KMS-11 (cell line): ENCODE results near the gene CAV2.

Experiments used
- H2AFZ ChIP-seq: fragments of 200-600 bp; sonication (generic); 2 replicates; pipeline ENCODE4 v1.6.1; 2016; ENCODE audit warnings: antibody characterized with exemption, mixed run types, low read depth
- H3K27ac ChIP-seq: fragments of 200-600 bp; sonication (generic); 2 replicates; pipeline ENCODE4 v1.6.1; 2016; ENCODE audit warnings: mild to moderate bottlenecking, mixed run types
- H3K27me3 ChIP-seq: fragments of 200-600 bp; sonication (generic); 2 replicates; pipeline ENCODE4 v1.6.1; 2017; ENCODE audit warnings: mild to moderate bottlenecking, low read depth, mixed run types, moderate library complexity; ENCODE audit not compliant: insufficient read depth
- H3K36me3 ChIP-seq: fragments of 200-600 bp; sonication (generic); 2 replicates; pipeline ENCODE4 v1.6.1; 2017; ENCODE audit warnings: mild to moderate bottlenecking, mixed run types; ENCODE audit not compliant: insufficient read depth
- H3K4me1 ChIP-seq: fragments of 200-600 bp; sonication (generic); 2 replicates; pipeline ENCODE4 v1.6.1; 2016; ENCODE audit warnings: mild to moderate bottlenecking, low read depth, mixed run types; ENCODE audit not compliant: poor library complexity, severe bottlenecking
- H3K4me2 ChIP-seq: fragments of 200-600 bp; sonication (generic); 2 replicates; pipeline ENCODE4 v1.7.0; 2016; ENCODE audit warnings: mild to moderate bottlenecking, mixed run types
- H3K4me3 ChIP-seq: fragments of 200-600 bp; sonication (generic); IDR thresholded peaks from 2 replicates; pipeline ENCODE4 v1.6.1; 2017; ENCODE audit warnings: low read depth, low read length, mixed read lengths; ENCODE audit not compliant: insufficient read depth
- H3K79me2 ChIP-seq: fragments of 200-600 bp; sonication (generic); 2 replicates; pipeline ENCODE4 v1.6.1; 2016; ENCODE audit warnings: low read depth, mixed run types; ENCODE audit not compliant: insufficient read depth
- H3K9ac ChIP-seq: fragments of 200-600 bp; sonication (generic); 2 replicates; pipeline ENCODE4 v1.6.1; 2016; ENCODE audit warnings: mild to moderate bottlenecking, mixed run types
- H4K20me1 ChIP-seq: fragments of 200-600 bp; sonication (generic); 2 replicates; pipeline ENCODE4 v1.6.1; 2016; ENCODE audit warnings: mild to moderate bottlenecking, mixed run types; ENCODE audit not compliant: insufficient read depth
- TF ChIP-seq, protein P1 (sequence below): fragments of 200-600 bp; sonication (generic); conservative IDR thresholded peaks from 2 replicates; pipeline ENCODE4 v1.6.1; 2017; ENCODE audit warnings: low read depth, mild to moderate bottlenecking, antibody characterized with exemption, low read length, moderate library complexity, mixed read lengths

CAV2 gene

DNA sequence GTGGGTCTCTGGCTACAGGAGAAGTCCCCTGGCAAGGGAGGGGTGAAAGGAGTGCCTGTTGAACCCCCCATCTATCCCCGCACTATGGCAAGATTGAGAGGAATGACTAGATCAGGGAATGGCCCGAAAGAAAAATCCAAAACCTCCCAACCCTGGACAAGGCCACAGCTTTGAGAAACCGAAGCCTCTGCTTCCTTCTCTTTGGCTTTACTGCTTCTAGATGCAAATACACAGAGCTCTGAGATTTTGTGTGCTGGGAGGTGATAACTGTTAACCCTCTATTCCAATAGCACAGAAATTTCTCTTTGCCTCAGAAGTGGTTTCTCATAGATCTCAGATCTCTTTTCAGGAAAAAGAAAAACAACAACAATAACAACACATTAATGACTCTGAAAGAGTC is 40.3 kb downstream of the CAV2 start:
- Histone ChIP-seq H3K4me3 (no peak overlapping the region), H3K79me2 (no peaks in the 10 kb centered on the region), H3K27ac (no peak overlapping the region), H3K36me3 (no peaks in the 10 kb centered on the region), H2AFZ (no peak overlapping the region), H3K4me2 (no peak overlapping the region), H3K27me3 (no peaks in the 10 kb centered on the region), H3K9ac (no peak overlapping the region), H4K20me1 (no peaks in the 10 kb centered on the region), H3K4me1 (no peaks in the 10 kb centered on the region)
- TF ChIP-seq, protein P1, sequence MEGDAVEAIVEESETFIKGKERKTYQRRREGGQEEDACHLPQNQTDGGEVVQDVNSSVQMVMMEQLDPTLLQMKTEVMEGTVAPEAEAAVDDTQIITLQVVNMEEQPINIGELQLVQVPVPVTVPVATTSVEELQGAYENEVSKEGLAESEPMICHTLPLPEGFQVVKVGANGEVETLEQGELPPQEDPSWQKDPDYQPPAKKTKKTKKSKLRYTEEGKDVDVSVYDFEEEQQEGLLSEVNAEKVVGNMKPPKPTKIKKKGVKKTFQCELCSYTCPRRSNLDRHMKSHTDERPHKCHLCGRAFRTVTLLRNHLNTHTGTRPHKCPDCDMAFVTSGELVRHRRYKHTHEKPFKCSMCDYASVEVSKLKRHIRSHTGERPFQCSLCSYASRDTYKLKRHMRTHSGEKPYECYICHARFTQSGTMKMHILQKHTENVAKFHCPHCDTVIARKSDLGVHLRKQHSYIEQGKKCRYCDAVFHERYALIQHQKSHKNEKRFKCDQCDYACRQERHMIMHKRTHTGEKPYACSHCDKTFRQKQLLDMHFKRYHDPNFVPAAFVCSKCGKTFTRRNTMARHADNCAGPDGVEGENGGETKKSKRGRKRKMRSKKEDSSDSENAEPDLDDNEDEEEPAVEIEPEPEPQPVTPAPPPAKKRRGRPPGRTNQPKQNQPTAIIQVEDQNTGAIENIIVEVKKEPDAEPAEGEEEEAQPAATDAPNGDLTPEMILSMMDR = no peak

DNA sequence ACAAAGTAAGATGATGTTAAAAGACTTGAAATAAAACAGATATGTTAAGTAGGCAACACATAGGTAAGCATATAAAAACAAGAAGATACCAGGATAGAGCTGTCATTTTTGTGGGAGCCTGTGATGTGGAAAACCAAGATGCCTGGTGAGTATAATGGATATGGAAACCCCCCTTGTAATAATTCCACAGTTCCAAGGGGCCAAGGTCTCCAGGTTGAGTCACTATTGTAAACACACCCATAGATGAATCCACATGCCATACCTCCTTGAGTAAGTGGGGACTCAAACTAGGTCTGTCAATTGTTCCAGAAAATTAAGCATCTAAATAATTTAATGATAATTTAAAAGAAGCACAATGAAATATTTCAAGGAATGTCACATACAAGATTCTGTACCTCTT is 41.2 kb downstream of the CAV2 start:
- Histone ChIP-seq H3K36me3 (no peaks in the 10 kb centered on the region), H3K27ac (no peak overlapping the region), H3K79me2 (no peaks in the 10 kb centered on the region), H2AFZ (no peak overlapping the region), H3K4me1 (no peaks in the 10 kb centered on the region), H3K4me3 (no peak overlapping the region), H3K9ac (no peak overlapping the region), H3K27me3 (no peaks in the 10 kb centered on the region), H3K4me2 (no peak overlapping the region), H4K20me1 (no peaks in the 10 kb centered on the region)
- TF ChIP-seq, protein P1 = no peak

DNA sequence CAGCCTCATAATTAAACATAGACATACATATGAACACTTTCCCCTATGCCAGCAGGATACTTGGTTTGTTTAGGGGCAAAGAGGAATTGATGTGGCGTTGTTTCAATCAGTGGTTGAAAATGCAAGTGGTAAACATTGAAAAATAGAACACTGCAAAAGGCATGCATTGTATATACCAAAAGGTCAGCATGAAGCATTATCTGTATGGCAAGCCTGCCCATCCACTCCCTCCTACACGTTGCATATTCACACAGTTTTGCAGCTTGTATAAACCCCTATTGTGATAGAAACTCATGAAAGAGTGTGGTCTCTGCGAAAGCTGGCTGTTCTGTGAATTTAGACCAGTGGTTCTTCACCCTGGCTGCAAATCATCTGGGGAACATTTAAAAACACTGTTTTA is 42.4 kb downstream of the CAV2 start:
- H3K27ac ChIP-seq = no peak overlapping the region
- H3K4me2 ChIP-seq = no peak overlapping the region
- H3K79me2 ChIP-seq = no peaks in the 10 kb centered on the region
- no peaks in the 10 kb centered on the region for H3K27me3 ChIP-seq
- no peak overlapping the region for H3K4me3 ChIP-seq
- TF ChIP-seq, protein P1 = no peak
- H3K36me3 ChIP-seq = no peaks in the 10 kb centered on the region
- no peaks in the 10 kb centered on the region for H4K20me1 ChIP-seq
- H2AFZ ChIP-seq = no peak overlapping the region
- no peak overlapping the region for H3K9ac ChIP-seq
- H3K4me1 ChIP-seq = no peaks in the 10 kb centered on the region

DNA sequence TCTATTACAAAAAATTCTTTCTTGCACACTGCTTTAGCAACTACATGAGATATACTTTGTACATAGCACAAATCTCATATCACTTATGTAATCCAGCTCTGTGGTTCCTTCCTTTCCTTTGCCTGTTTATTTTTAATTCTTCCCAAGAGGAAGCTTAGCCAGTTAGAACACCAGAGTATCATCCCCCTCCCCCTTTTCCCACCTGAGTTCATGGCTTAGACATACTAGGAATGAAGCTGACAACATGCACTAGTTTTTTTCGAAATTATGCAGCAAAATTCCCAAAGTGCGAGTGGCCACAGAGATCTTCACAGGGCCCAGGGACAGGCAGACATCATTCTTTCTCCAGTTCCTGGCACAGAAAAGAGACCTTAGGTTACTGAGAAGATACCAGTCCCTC is 43.1 kb downstream of the CAV2 start:
- no peak overlapping the region for H3K4me2 ChIP-seq
- no peaks in the 10 kb centered on the region for H3K36me3 ChIP-seq
- H3K27ac ChIP-seq = no peak overlapping the region
- no peak overlapping the region for H2AFZ ChIP-seq
- H3K4me1 ChIP-seq = no peaks in the 10 kb centered on the region
- no peak overlapping the region for H3K4me3 ChIP-seq
- H3K27me3 ChIP-seq = no peaks in the 10 kb centered on the region
- TF ChIP-seq, protein P1 = no peak
- H4K20me1 ChIP-seq = no peaks in the 10 kb centered on the region
- H3K79me2 ChIP-seq = no peaks in the 10 kb centered on the region
- H3K9ac ChIP-seq = no peak overlapping the region

DNA sequence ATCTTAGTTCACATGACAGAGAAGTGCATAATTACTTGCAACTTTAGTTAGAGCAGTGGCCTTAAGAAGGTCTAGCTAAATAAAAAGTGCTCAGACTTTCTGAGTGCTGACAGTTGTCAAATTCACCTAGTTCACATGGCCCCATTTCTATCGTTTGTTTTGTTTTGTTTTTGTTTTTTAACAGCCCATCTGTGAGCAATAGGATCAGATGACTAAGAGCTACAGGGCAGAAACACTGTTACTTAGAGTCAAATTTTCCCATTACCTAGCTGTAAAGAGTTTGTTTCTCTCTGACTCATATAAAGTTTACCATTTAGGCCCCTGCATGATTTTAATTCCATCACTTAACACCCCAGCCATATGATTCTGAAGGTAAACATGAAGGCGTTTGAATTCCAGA is 44.1 kb downstream of the CAV2 start:
- no peaks in the 10 kb centered on the region for H3K4me1 ChIP-seq
- H3K27ac ChIP-seq = no peak overlapping the region
- no peaks in the 10 kb centered on the region for H3K36me3 ChIP-seq
- H4K20me1 ChIP-seq = no peaks in the 10 kb centered on the region
- H3K9ac ChIP-seq = no peak overlapping the region
- H3K4me3 ChIP-seq = no peak overlapping the region
- H3K79me2 ChIP-seq = no peaks in the 10 kb centered on the region
- TF ChIP-seq, protein P1 = no peak
- no peak overlapping the region for H3K4me2 ChIP-seq
- no peaks in the 10 kb centered on the region for H3K27me3 ChIP-seq
- no peak overlapping the region for H2AFZ ChIP-seq
